Upper lobe of left lung (tissue), 4 donors: ENCODE measurements around the gene FAM177A1.

Experiments used
- CTCF ChIP-seq, 6 experiments: fragments of 450-650 bp in 4 of 6; fragments of 200-600 bp in 2 of 6; sonication (generic) in 2 of 6; IDR thresholded peaks; one replicate each; pipeline ENCODE4 v1.5.1; 2016 to 2019; ENCODE audit warnings: antibody characterized with exemption in 6 of 6
- POLR2A ChIP-seq, 4 donors: fragments of 450-650 bp; IDR thresholded peaks; one replicate each; pipeline ENCODE4 v1.5.1; 2016 to 2017; ENCODE audit warnings: antibody characterized with exemption in 4 of 4, mild to moderate bottlenecking in 2 of 4
- POLR2AphosphoS5 ChIP-seq, 2 donors: sonication (generic); formaldehyde crosslinking; IDR thresholded peaks; one replicate each; pipeline ENCODE4 v1.5.1; 2017; ENCODE audit warnings: antibody characterized with exemption in 2 of 2

GRCh38 chr14:35001621-35002020 lies 44.5 kb upstream of the FAM177A1 start:
- no peak for TF ChIP-seq CTCF (IDR thresholded peaks at IDR 0.05)
- no peak for TF ChIP-seq POLR2A (IDR thresholded peaks at IDR 0.05)
- TF ChIP-seq POLR2AphosphoS5 (IDR thresholded peaks at IDR 0.05) = no peak
